Lower leg skin (tissue), 3 donors: Measurements from ENCODE around the gene KRTAP10-1.

Experiments used
- POLR2A ChIP-seq, 2 donors: fragments of 450-650 bp; IDR thresholded peaks; one replicate each; pipeline ENCODE4 v1.6.1; 2016 to 2017; ENCODE audit warnings: antibody characterized with exemption in 2 of 2, mild to moderate bottlenecking in 1 of 2, moderate library complexity in 1 of 2
- TF ChIP-seq, protein P1 (sequence below), 3 donors: fragments of 450-650 bp; IDR thresholded peaks; one replicate each; pipeline ENCODE4 v1.5.1; 2016; ENCODE audit warnings: antibody characterized with exemption in 3 of 3, mild to moderate bottlenecking in 3 of 3, moderate library complexity in 2 of 3

DNA sequence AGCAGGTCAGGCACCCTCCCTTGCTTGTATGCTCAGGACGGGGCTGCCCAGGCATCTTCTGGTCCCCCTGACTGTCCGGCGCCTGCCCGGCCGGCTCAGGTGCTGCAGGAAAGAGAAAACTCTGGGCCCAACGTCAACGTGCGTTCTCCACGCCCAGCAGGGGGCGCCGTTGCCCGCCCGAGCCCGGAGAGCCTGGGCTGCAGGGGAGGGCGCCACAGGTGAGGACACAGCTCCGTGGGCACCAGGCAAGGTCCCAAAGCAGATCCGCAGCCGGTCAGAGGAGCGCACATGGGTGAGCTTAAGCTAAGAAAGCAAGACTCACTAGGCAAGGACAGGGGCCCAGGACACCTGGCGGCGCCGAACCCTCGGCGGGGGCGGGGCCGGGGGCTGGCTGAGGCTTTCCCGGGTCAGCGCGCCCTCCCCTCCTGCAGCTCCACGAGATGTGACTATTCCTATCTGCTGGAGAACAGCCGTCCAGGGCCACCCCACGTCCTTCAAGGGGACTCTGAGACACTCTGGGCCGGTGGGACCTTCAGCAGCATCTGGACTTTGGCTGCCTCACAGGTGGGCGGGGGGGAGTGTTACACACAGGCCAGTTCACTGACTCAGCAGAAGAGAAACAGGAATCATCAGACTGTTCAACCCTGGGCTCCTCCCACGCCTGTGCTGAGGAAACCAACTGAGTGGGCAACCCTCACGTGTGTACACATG is 29.3 kb downstream of the KRTAP10-1 start:
- TF ChIP-seq POLR2A (IDR thresholded peaks at IDR 0.05), result no peak
- TF ChIP-seq, protein P1, sequence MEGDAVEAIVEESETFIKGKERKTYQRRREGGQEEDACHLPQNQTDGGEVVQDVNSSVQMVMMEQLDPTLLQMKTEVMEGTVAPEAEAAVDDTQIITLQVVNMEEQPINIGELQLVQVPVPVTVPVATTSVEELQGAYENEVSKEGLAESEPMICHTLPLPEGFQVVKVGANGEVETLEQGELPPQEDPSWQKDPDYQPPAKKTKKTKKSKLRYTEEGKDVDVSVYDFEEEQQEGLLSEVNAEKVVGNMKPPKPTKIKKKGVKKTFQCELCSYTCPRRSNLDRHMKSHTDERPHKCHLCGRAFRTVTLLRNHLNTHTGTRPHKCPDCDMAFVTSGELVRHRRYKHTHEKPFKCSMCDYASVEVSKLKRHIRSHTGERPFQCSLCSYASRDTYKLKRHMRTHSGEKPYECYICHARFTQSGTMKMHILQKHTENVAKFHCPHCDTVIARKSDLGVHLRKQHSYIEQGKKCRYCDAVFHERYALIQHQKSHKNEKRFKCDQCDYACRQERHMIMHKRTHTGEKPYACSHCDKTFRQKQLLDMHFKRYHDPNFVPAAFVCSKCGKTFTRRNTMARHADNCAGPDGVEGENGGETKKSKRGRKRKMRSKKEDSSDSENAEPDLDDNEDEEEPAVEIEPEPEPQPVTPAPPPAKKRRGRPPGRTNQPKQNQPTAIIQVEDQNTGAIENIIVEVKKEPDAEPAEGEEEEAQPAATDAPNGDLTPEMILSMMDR (IDR thresholded peaks at IDR 0.05), result peak in 1 of 3 donors; percentile 27
